ENCODE data around the gene NDUFB6. TPM values are rescaled to one million over a fixed set of nuclear protein-coding genes. Genes with fewer than 3 reads are reported as not detected.

NDUFB6 gene
- total and polyA plus RNA-seq, 11 donors, result 74.6 to 209 (median 125) TPM

- Histone ChIP-seq H3K9me3 (peaks cover 0 to 10% (median 0%) of the 10 kb centered on the region in 12 donors), H3K4me3 (peak overlapping the region; percentile 55 to 80 (median 72)), H3K36me3 (peaks cover 0 to 3% (median 0%) of the 10 kb centered on the region in 9 donors), H3K4me1 (peaks cover 4 to 47% (median 24%) of the 10 kb centered on the region in 12 donors), H3K27me3 (no peaks in the 10 kb centered on the region), H3K27ac (peak overlapping the region; percentile 43 to 95 (median 84))
- WGBS, 4 donors, result 17 to 21% (median 19%) methylated on average over 2 of the region's 2 CpGs
- intact Hi-C loops (cut with DNase I), result loop anchor here in 7 of 10 donors (1.0 to 10.0 kb wide), 13 partner anchors 24 to 152 kb away; partner anchors contain the start of genes ACO1 (in 3 of the 7) and NDUFB6 (in 2 of the 7)
- no peak for DNase-seq
- TF ChIP-seq POLR2A (IDR thresholded peaks at IDR 0.05) (no peak), CTCF (IDR thresholded peaks at IDR 0.05) (peak in 1 of 12 donors; percentile 5)
- no peak for ATAC-seq
Measured at GRCh38 chr9:32526707-32527048, 46.3 kb downstream of the NDUFB6 start.

- intact Hi-C loops (cut with DNase I), result loop anchor here in 7 of 10 donors (1.0 to 10.0 kb wide), 13 partner anchors 24 to 151 kb away; partner anchors contain the start of genes ACO1 (in 3 of the 7) and NDUFB6 (in 2 of the 7)
Measured at GRCh38 chr9:32526041-32526706, 46.8 kb downstream of the NDUFB6 start, which contains the start of gene RIGI. RIGI (minus strand) TSS chr9:32526196; CDS start chr9:32526166, 30 bp downstream.

GRCh38 chr9:32525709-32526030, 47.3 kb downstream of the NDUFB6 start:
- Histone ChIP-seq H3K4me3 (peak overlapping the region; percentile 55 to 80 (median 72)), H3K9me3 (peaks cover 0 to under 1% (median 0%) of the 10 kb centered on the region in 12 donors), H3K27ac (peak overlapping the region; percentile 43 to 95 (median 84)), H3K27me3 (no peaks in the 10 kb centered on the region), H3K36me3 (peaks cover 0 to 7% (median 0%) of the 10 kb centered on the region in 9 donors), H3K4me1 (peaks cover 4 to 51% (median 24%) of the 10 kb centered on the region in 12 donors)
- WGBS, 4 donors, result 2 to 5% (median 3%) methylated on average over 4 of the region's 4 CpGs
- no peak for DNase-seq
- ATAC-seq, result no peak
- intact Hi-C loops (cut with DNase I), result loop anchor here in 7 of 10 donors (1.0 to 10.0 kb wide), 13 partner anchors 25 to 151 kb away; partner anchors contain the start of genes ACO1 (in 3 of the 7) and NDUFB6 (in 2 of the 7)
- TF ChIP-seq CTCF (IDR thresholded peaks at IDR 0.05) (no peak), POLR2A (IDR thresholded peaks at IDR 0.05) (no peak)

More at GRCh38 chr9:32526041-32526706, 46.8 kb downstream of the NDUFB6 start, which contains the start of gene RIGI:
- WGBS, 4 donors, result 0 to 1% (median 0%) methylated on average over 33 to 37 of the region's 37 CpGs
- H3K4me1 ChIP-seq, result peaks cover 4 to 51% (median 24%) of the 10 kb centered on the region in 12 donors
- peak within 1 kb of the TSS; percentile 55 to 80 (median 72) for H3K4me3 ChIP-seq
- H3K27ac ChIP-seq, result peak within 1 kb of the TSS; percentile 43 to 95 (median 84)
- H3K27me3 ChIP-seq, result no peaks in the 10 kb centered on the region
- H3K36me3 ChIP-seq, result peaks cover 0 to 7% (median 0%) of the 10 kb centered on the region in 9 donors
- peak; percentile 93 to 95 (median 93) for DNase-seq
- peaks cover 0 to 6% (median 0%) of the 10 kb centered on the region in 12 donors for H3K9me3 ChIP-seq
- TF ChIP-seq CTCF (IDR thresholded peaks at IDR 0.05), result peak; percentile 19 to 65 (median 51)
- peak in 1 of 2 donors; percentile 81 for TF ChIP-seq POLR2A (IDR thresholded peaks at IDR 0.05)
- ATAC-seq, result peak; percentile 86 to 97 (median 95)
